GM12878 (cell line): ENCODE measurements around the gene HIVEP3.

Experiments
- ATF3 ChIP-seq: IDR thresholded peaks from 2 replicates; pipeline ENCODE4 v1.6.1; 2011; ENCODE audit warnings: low read depth, mild to moderate bottlenecking, low read length, moderate library complexity, borderline replicate concordance; ENCODE audit errors: extremely low read depth
- CEBPB ChIP-seq, 2 experiments: fragments of 150-350 bp in 1 of 2; IDR thresholded peaks; 2 replicates each; pipeline ENCODE4 v1.6.1; 2012 to 2014; ENCODE audit warnings: low read depth in 2 of 2, low read length in 2 of 2, borderline replicate concordance in 1 of 2, inconsistent platforms in 1 of 2
- CTCF ChIP-seq, 3 experiments: IDR thresholded peaks in 2 of 3; conservative IDR thresholded peaks in 1 of 3; 2 replicates each; pipeline ENCODE4 v1.5.1; 2011; ENCODE audit warnings: low read depth in 3 of 3, low read length in 3 of 3, mild to moderate bottlenecking in 3 of 3, control low read depth in 2 of 3, moderate library complexity in 2 of 3, inconsistent platforms in 1 of 3, mixed read lengths in 1 of 3; ENCODE audit not compliant: control insufficient read depth in 2 of 3, insufficient read depth in 1 of 3; ENCODE audit errors: extremely low read depth in 1 of 3
- LARP7 ChIP-seq: fragments of 450-650 bp; IDR thresholded peaks from 2 replicates; pipeline ENCODE4 v1.6.1; 2017; ENCODE audit warnings: mild to moderate bottlenecking
- PKNOX1 ChIP-seq: fragments of 450-650 bp; IDR thresholded peaks from 2 replicates; pipeline ENCODE4 v1.6.1; 2016; ENCODE audit warnings: mild to moderate bottlenecking
- POLR2AphosphoS5 ChIP-seq: IDR thresholded peaks from 2 replicates; pipeline ENCODE4 v1.6.1; 2011; ENCODE audit warnings: mild to moderate bottlenecking, low read length, inconsistent platforms
- RELB ChIP-seq: fragments of 450-650 bp; IDR thresholded peaks from 2 replicates; pipeline ENCODE4 v1.6.1; 2017; ENCODE audit warnings: low read depth, mild to moderate bottlenecking, moderate library complexity
- TCF3 ChIP-seq: IDR thresholded peaks from 2 replicates; pipeline ENCODE4 v1.6.1; 2012; ENCODE audit warnings: low read depth, mild to moderate bottlenecking, low read length, borderline replicate concordance; ENCODE audit not compliant: insufficient read depth
- TCF7 ChIP-seq: IDR thresholded peaks from 2 replicates; pipeline ENCODE4 v1.6.1; 2014; ENCODE audit warnings: antibody characterized with exemption, borderline replicate concordance
- YBX1 ChIP-seq: fragments of 450-650 bp; IDR thresholded peaks from 2 replicates; pipeline ENCODE4 v1.6.1; 2016; ENCODE audit warnings: antibody characterized with exemption

GRCh38 chr1:41906943-41907342 lies 11.8 kb downstream of the HIVEP3 start:
- TF ChIP-seq POLR2AphosphoS5 (no peak), TCF3 (no peak), CEBPB (IDR thresholded peaks at IDR 0.05; ENCODE audit: borderline replicate concordance in 1 of 2, low read depth in 2 of 2, low read length in 2 of 2) (no peak), LARP7 (no peak), CTCF (IDR thresholded peaks at IDR 0.05 in 2 of 3, conservative IDR thresholded peaks at IDR 0.05 in 1 of 3; ENCODE audit: control insufficient read depth in 2 of 3, extremely low read depth in 1 of 3, insufficient read depth in 1 of 3, low read depth in 3 of 3, low read length in 3 of 3) (no peak), PKNOX1 (no peak), YBX1 (no peak), RELB (no peak), ATF3 (no peak), TCF7 (no peak)
